ENCODE measurements around the gene TM2D1.

Gene TM2D1

DNA sequence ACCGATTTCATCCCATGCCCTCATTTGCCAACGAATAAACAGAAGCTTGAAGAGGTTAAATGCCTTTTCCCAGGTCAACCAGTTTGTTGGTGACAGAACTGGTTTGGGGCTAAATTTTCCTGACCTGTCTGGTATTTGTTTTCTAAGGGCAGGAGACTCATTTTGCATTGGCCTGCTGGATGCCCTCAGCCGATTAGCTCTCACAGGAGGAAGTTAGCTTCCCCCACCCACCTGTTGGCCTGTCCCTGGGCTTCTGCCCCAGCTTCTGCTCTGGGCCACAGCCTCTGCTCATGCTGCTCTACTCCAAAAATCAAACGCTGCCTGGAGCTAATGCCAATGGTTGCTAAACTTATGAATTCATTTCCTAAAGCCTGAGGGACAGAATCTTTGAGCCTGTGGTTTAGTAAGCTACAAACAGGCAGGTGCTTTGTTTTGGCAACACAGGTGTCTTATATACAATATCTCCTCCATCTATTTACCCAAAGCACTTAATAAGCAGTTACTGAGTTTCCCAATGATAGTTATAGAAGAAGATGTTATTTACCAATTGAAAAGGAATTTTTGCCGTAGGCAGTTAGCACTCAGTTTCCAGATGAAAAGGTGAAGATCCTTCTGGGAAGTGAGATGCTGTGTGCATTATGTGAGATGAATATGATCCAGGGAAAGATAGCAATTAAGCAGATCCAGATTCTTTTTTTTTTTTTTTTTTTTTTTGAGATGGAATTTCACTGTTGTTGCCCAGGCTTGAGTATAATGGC lies 82.3 kb downstream of the TM2D1 start:
- no peak for FAIRE-seq

DNA sequence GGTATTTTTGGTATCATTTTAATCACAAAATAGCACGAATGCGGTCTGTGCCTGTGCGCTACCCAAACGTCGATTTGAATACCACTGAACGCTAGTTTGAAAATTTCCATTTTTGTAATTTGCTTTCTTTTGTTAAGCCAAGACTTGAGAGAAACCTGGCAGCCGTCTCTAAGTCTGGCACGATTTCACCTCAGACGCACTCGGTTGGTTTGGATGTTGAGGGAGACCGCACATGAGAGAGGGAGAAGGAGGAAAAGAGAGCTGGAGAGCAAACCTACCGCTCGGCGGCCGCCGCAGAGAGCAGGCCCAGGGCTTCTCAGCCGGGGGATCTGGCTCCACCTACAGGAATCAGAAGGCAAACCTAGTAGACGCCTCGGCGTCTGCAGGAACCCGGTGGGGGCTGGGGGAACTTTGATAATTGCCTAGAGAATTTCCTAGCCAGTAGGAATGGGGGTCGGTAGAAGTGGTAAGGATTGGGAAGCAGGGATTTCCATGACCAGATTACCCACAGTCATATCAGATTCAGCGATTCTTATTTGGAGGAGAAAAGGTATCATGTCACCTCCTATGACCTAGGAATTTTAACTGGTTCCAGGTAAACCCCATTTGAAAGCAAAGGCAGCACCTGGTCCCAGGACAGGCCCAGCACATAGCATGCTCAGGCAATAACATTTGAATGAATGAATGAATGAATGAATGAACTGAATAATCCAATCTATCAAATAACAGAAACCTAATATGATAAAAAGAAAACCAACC lies 83.2 kb downstream of the TM2D1 start:
- no peak for FAIRE-seq

DNA sequence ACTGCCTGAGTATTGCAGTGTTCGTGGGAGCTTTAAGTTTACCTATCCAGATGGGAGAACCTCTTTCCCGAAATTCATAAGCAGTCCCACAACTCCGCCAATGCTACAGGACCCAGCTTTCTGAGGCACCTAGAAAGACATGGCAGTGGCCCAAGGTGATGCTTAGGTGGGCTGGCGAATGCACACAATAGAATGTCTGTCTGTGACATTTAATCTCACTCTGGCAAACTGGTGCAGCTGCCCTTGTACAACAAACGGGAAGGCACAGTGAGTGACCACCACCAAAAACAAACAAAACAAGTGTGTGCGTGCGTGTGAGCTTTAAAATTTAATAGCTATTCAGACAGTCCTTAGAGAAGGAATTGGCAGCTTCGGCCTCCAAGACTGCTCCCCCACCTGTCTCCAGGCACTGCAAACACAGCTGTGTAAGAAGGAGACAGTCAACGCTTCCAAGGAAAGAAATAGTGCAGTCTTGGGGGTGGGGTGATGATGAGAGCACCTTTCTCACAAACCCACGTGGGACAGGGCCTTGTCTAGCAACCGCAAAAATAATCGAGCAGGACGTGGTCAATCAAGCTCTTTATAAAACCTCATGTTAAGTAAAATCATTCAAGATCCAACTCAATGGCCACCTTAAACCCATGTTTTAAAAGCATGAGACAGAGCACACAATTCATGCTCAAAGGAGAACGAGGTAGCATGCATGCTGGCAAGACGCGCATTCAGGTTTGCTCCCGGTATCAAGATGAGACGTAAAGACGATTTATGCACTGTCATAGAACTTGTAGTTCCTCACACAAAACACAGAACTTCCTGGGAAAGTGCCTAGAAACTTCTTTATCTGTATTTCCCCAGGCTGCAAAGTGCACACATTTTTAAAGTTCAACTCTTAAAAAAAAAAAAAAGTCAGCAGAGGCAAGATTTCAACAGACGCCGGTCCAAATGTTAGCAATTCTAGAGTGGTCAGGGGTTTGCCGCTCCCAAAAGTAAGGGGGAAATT lies 84.1 kb downstream of the TM2D1 start:
- no peak for FAIRE-seq

DNA sequence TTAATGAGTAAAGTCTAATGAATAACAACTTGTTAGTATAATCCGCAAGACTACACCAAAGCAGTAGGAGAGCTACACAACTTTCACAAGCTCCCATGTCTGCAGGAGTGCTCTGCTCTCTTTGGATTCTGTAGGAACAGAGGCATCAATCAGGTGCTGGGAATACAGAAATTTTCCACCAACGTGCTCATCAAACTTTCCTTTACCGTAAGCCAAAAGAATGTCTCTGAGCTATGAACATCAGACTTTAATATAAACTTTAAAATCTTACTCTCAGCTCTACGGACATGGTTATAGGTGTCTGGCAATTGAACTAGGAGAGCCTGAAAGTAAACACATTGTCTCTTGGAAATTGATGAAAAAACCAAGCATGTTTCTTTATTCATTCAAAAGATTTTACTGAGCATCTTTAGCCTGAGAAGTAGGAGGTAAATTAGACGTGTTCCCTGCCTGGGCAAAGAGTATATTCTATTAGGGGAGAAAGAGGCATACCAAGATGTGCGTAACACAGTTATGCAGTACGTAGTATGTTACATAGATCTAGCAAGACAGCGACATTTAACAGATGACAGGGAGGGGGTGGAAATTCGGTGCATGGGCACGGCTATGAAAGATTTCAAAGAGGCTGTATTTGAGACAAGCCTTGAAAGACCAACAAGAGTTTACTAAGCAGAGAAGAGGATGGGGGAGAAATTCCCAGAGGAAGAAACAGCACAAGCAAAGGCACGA lies 85.2 kb downstream of the TM2D1 start:
- FAIRE-seq = no peak

DNA sequence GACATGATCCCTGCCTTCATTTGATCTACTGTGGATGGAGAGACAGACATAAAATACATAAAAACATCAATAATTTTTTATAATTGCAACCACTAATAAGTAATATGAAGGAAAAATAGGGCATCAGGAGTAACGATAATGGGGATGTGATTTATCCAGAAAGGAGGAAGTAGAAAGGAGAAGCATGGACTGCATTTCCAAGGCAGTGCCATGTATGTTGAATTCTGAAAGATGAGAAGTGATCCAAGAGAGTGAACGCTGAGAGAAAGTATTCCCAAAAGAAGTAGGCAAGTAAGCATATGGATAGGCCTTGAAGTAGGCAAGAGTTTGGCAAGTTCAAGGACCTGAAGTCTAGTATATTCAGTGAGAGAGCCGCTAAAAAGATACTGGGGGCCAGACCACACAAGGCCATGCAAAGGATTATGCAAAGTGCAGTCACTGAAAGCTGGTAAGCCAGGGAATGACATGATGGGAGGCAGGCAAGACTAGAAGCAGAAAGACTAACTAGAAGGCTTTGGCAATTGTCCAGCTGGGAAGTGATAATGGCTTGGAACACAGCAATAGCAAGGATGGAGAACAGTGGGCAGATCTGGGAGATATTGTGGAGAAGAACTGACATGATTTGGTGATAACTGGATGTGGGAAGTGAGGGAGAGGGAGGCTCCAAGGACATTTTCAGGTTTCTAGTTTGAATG lies 85.9 kb downstream of the TM2D1 start:
- FAIRE-seq = no peak

DNA sequence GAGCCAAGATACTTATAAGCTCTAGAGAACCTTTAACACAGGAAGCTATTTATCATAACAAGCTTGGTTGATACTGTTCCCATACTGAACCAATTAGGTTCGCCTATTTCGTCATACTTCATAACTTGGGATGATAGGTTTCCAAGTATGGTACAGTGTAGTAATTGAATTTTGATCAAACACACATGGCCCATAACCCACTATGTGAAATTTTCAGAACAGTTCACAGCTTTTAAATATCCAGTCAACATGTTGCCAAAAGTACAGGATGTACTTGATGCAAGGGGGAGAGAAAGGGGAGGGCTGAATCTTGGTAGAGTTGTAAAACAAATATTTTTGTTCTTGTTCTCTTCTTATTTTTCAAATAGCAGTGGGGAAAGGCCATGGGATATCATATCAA lies 86.6 kb downstream of the TM2D1 start:
- no peak for FAIRE-seq

DNA sequence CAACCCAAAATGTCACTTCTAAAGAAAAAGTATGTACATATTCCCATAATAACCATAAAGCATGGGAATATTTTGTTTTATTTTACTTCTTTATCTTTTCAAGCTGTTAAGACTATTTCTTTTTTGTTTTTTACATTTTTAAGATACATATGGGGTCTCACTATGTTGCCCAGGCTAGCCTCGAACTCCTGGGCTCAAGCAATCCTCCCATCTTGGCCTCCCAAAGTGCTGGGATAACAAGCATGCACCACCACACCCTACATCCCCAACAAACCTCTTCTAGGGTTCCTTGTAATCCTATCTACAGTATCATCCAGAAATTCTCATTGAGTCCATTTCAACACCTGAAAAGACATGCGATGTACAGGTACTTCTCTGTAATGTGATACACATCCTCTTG lies 87.5 kb downstream of the TM2D1 start:
- no peak for FAIRE-seq

DNA sequence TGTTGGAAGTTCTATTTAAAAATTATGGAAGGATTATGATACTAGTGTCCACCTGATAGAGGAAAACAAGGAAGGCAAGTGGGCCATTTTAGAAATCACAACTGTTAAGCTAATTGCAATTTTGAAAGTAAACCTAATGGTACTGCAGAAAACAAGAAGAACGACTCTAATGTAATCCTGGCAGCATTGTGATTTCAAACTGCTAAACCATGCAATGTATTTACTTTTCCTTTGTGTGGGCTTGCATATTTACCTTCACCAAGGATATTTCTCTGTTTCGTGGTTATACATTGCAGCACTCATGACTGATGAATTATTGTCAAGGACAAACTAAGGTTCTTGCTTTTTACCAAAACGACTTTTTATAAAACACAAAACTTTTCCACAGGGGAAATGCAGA lies 88.1 kb downstream of the TM2D1 start:
- FAIRE-seq = no peak

DNA sequence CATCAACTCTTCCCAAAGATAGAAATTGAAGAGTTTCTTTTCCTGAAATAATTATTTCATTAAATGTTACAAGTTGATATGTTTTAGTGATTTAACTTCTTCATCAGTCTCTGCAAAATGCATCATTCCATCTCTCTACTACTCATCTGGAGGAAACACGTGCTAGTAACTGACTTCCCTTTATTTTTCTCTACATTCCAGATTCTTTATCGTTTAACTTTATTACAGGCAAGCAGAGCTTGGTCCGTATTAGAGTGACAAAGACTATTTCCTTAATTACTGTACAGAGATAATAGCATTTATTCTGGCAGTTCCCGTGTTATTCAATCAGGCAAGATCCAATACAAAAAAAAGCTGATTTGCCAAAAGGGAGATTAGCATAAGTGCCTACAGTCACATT lies 88.6 kb downstream of the TM2D1 start:
- FAIRE-seq = no peak

DNA sequence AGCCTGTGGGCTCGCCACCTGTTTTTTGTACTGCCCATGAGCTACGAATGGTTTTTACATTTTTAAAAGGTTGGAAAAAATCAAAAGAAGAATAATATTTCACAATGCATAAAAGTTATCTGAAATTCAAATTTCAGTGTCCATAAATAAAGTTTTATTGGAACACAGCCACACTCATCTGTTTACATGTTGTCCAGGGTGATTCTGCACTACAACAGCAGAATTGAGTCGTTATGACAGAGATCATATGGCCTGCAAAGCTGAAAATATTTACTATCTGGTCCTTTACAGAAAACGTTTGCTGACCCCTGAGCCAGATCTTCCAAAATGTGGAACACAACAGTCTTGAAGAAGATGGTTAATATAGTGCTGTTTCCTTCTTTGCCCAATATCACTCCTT lies 89.4 kb downstream of the TM2D1 start:
- FAIRE-seq = no peak

DNA sequence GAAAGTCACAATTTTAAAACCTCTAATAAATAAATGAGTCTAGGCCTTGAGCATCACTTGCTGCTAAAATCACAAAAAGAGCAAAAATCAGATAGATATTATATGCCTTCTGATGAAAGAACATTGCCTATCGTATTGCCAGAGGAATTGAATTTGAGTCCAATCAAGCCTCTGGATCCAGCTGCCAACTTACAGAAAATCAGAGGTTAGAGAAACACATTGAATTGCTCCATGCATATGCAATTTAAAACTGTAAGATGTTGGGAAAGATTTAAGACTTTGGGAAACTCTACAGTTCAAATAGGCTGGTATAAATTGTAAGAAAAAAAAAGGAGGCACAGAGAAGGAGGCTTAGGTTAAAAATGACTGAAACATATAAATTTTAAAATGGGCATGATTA lies 93.5 kb downstream of the TM2D1 start:
- FAIRE-seq = no peak
